Astrocyte (in vitro differentiated cells and primary cell): Measurements from ENCODE around the gene CD2.

Source experiments
- CTCF ChIP-seq: IDR thresholded peaks from 2 replicates; pipeline ENCODE4 v1.5.1; 2011; ENCODE audit warnings: low read depth, mild to moderate bottlenecking, inconsistent platforms, low read length, moderate library complexity; ENCODE audit not compliant: insufficient read depth
- EZH2 ChIP-seq: IDR thresholded peaks from 2 replicates; pipeline ENCODE4 v1.6.1; 2012; ENCODE audit warnings: mild to moderate bottlenecking, low read length, inconsistent platforms; ENCODE audit not compliant: insufficient read depth

DNA sequence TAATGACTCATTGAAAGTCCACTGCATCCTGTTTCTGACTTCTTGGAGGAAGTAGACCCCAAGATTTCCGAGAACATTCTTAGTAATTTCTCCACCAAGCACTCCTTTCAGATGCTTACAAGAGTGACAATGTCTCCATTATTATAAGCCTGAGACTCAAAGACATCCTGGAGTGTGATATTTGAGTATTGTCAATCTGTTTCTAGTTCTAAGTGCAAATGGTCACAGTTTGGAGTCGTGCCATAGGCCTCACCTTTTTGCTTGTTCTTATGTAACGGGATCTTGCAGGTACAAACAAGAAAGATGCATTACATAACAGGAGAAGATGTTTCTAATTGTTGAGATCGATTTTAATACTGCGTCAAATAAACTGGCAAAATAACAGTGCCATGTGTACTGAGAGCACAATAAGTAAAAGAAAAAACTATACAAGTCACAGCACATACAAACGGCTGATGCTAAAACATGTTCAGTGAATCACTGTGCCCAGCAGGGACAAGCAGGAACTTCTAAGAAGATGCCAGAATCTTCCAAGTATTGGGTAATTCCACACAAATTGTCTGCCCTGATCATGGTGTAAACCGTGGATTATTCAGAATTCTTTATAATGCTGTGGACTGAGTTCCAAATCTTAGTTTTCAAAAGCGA, 54.1 kb downstream of the CD2 start:
- TF ChIP-seq CTCF (no peak), EZH2 (no peak)
